ENCODE measurements around the gene ARHGAP19.

ARHGAP19 gene

GRCh38 chr10:97292097-97292861, at the start of gene ARHGAP19:
Gene ARHGAP19 (minus strand): TSS chr10:97292637. CDS start chr10:97292627, 10 bp downstream.
- DNase-seq, result peak; percentile 96

- DNase-seq, result no peak
Measured at GRCh38 chr10:97341416-97341815, 49.0 kb upstream of the ARHGAP19 start.

- DNase-seq, result no peak
Measured at GRCh38 chr10:97338041-97338440, 45.6 kb upstream of the ARHGAP19 start.

GRCh38 chr10:97336942-97337831, 44.8 kb upstream of the ARHGAP19 start:
- no peak for DNase-seq

- no peak for DNase-seq
Measured at GRCh38 chr10:97336446-97336845, 44.0 kb upstream of the ARHGAP19 start.

- no peak for DNase-seq
Measured at GRCh38 chr10:97336006-97336405, 43.6 kb upstream of the ARHGAP19 start.

GRCh38 chr10:97335188-97335619, 42.8 kb upstream of the ARHGAP19 start:
- no peak for DNase-seq

GRCh38 chr10:97334370-97335175, 42.1 kb upstream of the ARHGAP19 start, which contains the start of gene FRAT2:
Gene FRAT2 (minus strand): TSS chr10:97334729. CDS start chr10:97334572, 157 bp downstream.
- peak; percentile 93 for DNase-seq

GRCh38 chr10:97333601-97334369, 41.3 kb upstream of the ARHGAP19 start:
- peak; percentile 61 for DNase-seq

GRCh38 chr10:97333351-97333600, 40.8 kb upstream of the ARHGAP19 start:
- no peak for DNase-seq

- peak; percentile 14 for DNase-seq
Measured at GRCh38 chr10:97332591-97333350, 40.3 kb upstream of the ARHGAP19 start.

- no peak for DNase-seq
Measured at GRCh38 chr10:97331153-97331703, 38.8 kb upstream of the ARHGAP19 start.

- DNase-seq, result no peak
Measured at GRCh38 chr10:97329766-97330165, 37.3 kb upstream of the ARHGAP19 start.

- no peak for DNase-seq
Measured at GRCh38 chr10:97328646-97329453, 36.4 kb upstream of the ARHGAP19 start.

GRCh38 chr10:97327348-97328294, 35.2 kb upstream of the ARHGAP19 start:
- no peak for DNase-seq

GRCh38 chr10:97325754-97326153, 33.3 kb upstream of the ARHGAP19 start:
- no peak for DNase-seq

- no peak for DNase-seq
Measured at GRCh38 chr10:97323501-97323900, 31.1 kb upstream of the ARHGAP19 start.

- DNase-seq, result no peak
Measured at GRCh38 chr10:97321804-97322190, 29.4 kb upstream of the ARHGAP19 start.
